Stimulated activated CD8-positive, alpha-beta memory T cell treated with anti-CD3 and anti-CD28 coated beads, Interleukin-15, amount 100 ng/mL, for 48 hours (primary cell): ENCODE measurements around the gene UPF1.

ENCODE experiments used
- DNase-seq, 2 donors: peaks; one replicate each; pipeline ENCODE4 v3.0.0-alpha.2; 2020; ENCODE audit warnings: low read depth in 2 of 2

UPF1 gene

GRCh38 chr19:18831524-18832305, at the start of gene UPF1:
Gene UPF1, plus strand, starts transcription at chr19:18831959. Its CDS starts 251 bp downstream, at chr19:18832210.
- DNase-seq, result peak; percentile 96 to 97

DNA sequence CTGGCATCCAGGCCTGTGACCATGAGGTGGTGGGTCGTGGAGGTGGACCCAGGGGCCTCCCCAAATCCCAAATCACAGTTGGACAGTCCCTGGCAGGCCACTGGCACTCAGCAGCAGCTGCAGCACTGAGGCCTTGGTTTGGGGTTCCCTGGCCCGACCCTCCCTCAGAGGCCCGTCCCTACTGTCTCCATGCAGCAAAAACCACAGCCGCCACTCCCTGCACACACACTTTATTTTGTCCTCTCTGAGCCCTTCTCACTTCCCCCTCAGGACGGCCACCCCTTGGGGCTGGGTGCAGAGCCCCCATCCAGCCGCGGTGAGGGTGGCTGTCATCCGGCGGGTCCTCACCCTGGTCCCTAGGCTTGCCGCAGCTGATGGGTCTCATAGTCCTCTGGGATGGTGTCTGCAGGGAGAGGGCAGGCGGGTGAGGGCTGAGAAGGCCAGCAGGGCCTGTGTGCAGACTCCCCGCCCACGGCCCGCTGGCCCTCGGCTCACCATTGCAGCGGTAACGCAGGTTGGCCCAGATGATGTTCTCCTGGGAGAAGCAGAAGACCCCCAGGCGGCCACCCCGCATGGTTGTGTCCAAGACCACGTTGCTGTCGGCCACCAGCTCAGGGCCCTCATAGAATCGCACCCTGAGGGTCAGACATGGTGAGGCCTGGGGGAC, 49.1 kb upstream of the UPF1 start:
- DNase-seq, result no peak

DNA sequence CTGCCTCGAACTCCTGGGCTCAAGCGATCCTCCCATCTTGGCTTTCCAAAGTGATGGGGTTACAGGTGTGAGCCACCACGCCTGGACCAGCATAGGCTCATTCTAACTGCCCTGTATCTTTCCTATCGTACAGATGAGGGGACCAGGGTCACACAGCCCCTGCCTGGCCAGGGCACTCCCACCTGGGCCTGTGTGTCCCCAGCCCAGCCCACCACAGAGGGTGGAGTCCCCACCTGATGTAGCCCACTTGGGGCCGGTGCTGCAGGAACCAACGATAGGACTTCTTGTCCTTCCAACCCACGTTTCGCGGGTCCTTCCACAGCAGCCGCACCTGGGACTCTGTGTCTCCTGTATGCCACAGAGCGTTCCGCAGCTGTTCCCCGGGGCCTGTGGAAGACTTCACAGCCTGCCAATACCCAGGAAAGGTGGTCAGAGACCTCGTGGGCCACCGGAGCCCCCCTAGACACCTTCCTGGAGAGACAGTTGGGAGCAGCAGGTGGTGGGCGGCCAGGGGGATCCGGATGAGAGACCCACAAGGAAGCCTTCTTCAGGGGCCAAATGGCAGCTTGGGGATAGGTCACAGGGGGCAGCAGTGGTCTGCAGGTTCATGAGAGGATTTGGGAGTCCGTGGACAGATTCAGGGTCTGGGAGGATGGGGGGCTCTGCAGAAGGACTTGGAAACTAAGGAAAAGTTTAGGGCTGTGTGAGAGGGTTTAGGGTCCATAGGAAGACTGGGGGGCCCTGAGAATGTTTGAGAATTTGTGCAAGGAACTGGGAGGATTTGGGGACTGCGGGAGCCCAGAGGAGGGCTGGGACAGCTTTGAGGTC, 47.6 kb upstream of the UPF1 start:
- no peak for DNase-seq

- no peak for DNase-seq
Observed at GRCh38 chr19:18784786-18785120, 47.0 kb upstream of the UPF1 start.

GRCh38 chr19:18785179-18786124, 46.3 kb upstream of the UPF1 start:
- peak; percentile 61 to 70 for DNase-seq

DNA sequence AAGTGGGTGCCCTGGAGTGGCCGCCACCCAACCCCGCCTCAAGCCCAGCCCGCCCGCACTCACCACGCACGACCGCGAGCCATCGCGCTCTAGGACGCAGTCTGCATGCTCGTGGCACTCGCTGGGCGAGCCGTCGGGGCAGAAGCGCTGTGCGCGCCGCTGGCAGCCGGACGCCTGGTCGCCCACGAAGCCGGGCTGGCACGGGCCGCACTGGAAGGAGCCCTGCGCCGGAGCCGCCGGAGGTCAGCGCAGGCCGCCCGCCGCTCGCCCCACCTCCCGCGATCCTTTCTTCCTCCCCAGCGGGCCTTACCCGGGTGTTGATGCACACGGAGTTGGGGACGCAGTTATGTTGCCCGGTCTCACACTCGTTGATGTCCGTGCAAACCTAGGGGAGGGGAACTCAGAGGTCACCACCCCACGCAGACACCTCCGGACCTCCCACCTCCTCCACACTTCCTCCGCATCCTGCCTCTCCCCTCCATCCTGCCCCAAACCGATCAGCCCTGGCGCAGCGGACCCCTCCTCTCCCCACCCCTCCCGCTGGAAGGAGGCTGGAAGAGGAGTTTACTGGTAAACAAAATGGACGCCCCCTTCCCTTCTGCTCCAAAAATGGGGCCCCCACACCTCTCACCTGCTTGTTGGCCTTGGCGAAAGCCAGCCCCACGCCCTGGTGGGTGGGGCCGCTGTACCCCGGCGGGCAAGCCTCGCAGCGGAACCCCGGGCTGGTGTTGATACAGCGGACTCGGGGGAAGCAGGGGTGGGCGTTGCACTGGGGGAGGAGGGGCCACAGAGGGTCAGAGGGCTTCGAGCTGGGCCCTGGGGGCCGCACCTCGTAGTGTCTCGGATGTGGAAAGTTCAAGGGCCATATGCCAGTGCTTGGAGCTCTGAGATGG, 43.0 kb upstream of the UPF1 start:
- DNase-seq, result no peak

DNA sequence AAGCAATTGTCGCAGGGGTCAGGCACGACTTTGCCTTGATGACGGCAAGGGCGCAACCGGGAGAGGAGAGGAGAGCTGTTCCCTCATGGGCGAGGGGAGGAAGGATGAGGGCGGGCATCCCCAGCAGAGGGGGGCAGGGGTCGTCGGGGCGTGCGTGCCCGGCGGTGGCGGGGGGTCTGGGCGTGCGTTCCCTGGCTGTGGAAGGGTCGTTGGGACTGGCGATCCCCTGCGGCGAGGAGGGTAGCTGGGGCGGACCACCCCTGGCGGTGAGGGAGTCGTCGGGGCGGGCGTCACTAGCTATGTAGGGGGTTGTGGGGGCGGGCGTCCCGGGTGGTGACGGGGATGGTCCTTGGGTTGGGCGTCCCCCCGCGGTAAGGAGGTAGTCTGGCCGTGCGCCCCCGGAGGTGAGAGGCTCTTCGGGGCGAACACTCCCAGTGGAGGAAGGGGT, 42.3 kb upstream of the UPF1 start:
- no peak for DNase-seq

- DNase-seq, result no peak
Observed at GRCh38 chr19:18789883-18790565, 41.7 kb upstream of the UPF1 start.

- DNase-seq, result no peak
Observed at GRCh38 chr19:18790566-18791314, 41.0 kb upstream of the UPF1 start, which contains the start of gene COMP. Gene COMP, minus strand, starts transcription at chr19:18791305. Its CDS starts 36 bp downstream, at chr19:18791269.

- no peak for DNase-seq
Observed at GRCh38 chr19:18791315-18791678, 40.5 kb upstream of the UPF1 start.

GRCh38 chr19:18792661-18793060, 39.1 kb upstream of the UPF1 start:
- no peak for DNase-seq

GRCh38 chr19:18793144-18794028, 38.4 kb upstream of the UPF1 start:
- no peak for DNase-seq

GRCh38 chr19:18794029-18794313, 37.8 kb upstream of the UPF1 start:
- no peak for DNase-seq

DNA sequence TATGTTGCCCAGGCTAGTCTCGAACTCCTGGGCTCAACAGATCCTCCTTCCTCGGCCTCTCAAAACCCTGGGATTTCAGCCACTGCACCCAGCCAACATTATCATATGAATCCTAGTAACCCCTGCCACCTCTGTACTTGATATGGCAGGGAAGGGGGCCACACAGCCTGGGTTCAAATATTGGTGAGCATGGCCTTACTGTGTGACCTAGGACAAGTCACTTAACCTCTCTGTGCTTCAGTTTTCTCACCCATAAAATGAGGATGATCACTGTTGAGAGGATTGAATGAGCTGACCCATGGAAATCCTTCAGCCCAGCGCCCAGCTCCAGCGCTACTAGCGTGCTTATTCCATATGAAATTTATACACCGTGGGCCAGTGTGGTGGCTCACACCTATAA, 37.1 kb upstream of the UPF1 start:
- no peak for DNase-seq

DNA sequence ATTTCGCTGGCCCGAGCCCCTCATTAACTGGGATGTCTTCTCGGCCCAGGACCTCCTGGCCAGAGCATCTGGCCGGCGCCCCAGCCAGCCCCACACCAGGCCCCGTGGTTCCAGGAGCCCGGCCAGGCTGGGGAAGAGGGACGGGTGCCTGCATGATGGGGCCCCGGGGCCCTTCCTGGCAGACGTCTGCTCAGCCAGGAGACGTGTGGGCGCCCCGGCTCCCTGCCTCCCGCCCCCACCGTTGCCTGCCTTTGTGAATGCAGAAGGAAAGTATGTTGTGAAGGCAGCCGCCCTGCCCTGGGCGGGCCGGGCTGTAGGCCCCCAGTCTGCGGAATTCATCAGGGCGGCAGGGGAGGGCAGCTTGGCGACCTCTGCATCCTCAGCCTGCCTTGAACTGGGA, 36.2 kb upstream of the UPF1 start:
- no peak for DNase-seq

DNA sequence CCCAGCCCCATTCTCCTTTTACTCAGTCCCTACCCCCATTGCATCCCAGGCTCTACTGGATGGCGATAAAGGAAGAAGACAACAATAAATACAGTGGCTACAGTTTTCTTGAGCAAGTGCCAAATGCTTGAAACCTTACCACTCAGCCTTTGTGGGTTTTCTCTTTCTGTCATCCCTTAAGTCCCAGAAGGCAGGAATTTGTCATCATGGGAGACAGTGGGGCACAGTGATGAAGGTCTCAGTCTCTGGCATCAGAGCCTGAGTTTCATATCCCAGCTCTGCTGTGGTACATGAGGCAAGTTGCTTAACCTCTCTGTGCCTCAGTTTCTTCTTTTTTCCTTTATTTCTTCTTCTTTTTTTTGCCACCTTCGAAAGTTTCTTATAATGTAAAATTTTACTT, 35.5 kb upstream of the UPF1 start:
- DNase-seq, result no peak

DNA sequence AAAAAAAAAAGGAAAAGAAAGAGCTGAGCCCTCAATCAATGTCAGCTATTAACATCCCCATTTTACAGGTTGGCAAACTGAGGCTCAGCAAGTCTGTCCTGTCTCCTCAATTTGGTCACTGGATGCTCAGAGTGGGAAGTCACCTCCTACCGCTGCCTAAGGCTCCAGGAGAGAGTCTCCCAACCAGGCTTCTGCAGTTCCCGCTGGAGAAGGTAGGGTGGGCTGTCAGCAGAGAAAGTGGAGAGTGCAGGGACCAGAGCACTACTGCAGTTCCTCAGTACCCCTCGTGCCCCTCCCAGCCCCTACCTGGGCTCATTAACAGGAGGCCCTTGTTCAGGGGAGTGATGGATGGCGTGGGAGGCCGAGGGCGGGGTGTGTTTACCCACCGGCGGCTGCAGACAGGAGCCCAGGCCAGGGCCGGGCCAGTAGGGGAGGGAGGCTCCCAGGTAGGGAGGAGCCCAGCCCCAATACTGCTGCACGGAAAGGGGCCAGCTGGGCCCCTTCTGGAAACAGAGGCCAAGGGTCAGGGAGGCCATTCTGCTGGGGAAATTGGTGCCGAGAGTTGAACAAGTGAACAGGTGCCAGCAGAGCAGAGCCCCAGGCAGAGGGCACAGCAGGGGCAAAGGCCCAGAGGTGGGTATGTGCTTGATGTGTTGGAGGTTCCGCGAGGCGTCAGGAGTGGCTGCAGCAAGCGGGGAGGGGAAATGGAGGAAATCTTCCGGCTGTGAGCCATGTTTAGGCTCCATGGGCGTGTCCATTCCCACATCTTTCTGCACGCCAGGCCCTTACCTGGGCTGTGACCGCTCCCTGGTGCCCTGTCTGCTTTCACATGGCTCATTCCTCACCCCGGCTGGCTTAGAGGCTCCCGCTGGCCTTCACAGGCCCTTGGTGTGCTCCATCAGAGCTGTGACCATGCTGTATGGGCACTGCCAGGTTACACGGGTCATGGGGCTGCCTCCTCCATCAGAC, 33.1 kb upstream of the UPF1 start:
- no peak for DNase-seq
